ENCODE data around the gene SDHB.

Gene SDHB

GRCh38 chr1:16981269-16981849, 72.5 kb downstream of the SDHB start:
- no peak for DNase-seq

DNA sequence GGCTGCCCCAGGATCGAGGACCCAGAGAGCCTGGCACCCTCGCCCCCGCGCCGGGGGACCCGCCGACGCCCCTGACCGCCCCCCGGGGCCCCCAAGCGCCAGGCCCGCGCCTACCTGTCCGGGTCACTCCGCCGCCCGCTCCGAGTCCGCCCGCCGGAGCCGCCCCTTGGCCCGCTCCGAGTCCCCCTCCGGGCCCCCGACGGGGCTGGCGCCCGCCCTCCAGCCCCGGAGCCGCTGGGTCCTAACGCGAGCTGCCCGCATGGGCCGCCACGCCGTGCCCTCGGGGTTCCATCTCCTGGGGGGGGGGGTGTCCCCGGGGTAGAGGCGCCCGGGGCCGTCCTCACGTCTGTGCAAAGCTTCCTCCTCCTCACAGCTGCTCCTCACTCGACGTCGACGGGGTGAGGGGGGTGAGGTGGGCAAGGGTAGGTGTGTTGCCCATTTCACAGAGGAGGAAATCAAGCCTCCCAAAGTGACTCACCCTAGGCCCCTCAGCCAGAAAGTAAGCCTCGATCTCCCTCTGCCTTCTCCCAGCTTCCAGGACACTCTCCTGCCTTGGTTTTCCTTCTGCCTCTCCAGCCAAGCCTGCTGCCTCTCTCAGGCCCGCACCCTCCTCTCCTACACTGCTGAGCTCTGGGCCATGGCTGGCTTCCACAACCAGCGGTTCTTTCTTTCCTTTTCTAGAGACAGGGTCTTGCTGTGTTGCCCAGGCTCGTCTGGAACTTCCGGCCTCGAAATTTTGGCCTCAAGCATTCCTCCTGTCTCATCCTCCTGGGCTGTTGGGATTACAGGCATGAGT, 73.2 kb downstream of the SDHB start, which contains the start of gene MFAP2:
MFAP2 (minus strand) TSS at position 148 of the 796 bp plus-strand sequence. CDS start 2,347 bp downstream, outside the sequence.
- DNase-seq = no peak

DNA sequence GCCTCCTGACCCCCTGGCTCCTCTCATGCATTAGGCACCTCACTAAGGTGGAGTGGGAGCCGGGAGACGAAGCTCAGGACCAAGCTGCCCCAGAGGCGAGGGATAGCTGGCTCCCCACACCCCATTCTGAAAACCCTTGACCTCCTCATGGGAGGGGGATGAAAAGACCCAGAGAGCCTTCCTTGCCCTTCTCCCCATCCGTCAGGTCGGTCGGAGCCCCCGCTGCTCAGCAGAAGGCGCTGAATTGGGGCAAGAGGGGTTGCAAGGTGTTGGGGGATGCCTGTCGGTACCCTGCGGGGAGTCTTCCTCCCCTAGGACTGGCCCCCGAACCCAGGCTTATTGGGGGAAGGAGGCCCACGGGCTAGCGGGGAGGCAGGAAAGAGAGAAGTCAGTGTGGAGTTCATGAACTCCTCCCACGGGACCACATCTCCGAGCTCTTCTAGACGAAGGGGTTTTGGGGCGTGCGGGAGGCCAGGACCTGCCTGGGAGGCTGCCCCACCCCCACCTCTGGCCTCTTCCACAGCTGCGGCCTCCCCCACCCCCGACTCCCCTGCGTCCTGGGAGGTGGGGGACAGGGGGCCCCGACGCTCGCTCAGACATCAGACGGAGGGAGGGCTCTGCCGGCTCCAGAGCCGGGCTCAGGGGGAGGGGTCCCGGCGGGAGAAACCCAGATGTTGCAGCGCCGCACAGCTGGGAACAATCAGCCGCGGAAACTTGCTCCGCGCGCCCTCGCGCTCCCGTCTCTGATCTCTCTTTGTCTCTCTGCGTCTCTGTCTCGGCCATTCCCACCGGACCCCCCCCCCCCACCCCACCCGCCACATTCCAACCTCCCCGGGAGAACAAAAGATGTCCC, 74.1 kb downstream of the SDHB start:
- no peak for DNase-seq

DNA sequence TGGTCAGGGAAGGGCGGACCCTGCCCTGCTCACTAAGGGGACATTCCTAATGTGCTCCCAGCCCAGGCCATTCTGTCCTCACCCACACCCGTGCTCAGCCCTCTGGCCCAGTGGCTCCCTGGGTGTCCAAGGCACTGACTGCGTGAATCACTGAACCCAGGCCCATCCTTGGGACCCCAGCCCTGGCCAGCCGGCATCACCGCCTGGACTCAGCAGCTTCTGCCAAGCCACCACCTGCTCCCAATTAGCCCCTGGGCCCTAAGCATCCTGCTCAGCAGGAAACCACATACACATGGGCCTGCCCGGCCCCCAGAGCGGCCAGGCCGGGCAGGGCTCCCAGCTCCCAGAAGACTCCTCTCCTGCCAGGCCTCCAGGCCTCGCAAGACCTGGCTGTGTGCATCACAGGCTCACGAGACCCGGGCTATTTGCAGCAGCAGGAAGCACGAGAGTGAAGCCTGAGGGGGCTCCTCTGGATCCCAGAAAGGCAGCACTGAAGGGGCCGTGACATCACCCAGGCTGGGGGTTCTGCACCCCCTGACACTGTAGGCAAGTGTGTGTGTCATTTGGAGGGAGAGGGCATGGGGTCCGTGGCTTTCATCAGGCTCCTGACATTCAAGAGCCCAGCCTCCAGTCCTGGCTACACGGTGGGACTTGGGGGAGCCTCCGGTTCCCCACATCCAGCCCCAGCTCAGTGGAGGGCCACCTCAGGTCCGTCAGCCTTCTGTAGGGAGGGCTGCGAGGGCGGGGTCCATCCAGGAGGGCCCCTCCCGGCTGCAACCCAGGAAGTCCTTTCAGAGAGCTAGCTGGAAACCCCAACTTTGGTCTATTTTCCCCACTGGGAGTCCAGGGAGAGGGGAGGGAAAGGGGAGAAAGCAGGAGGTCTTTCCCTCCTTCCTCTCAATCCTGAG, 75.0 kb downstream of the SDHB start:
- no peak for DNase-seq

- DNase-seq = no peak
Measured at GRCh38 chr1:16978139-16978538, 75.7 kb downstream of the SDHB start.

GRCh38 chr1:16977377-16977776, 76.5 kb downstream of the SDHB start:
- DNase-seq = no peak

GRCh38 chr1:16976966-16977365, 76.9 kb downstream of the SDHB start:
- DNase-seq = no peak

DNA sequence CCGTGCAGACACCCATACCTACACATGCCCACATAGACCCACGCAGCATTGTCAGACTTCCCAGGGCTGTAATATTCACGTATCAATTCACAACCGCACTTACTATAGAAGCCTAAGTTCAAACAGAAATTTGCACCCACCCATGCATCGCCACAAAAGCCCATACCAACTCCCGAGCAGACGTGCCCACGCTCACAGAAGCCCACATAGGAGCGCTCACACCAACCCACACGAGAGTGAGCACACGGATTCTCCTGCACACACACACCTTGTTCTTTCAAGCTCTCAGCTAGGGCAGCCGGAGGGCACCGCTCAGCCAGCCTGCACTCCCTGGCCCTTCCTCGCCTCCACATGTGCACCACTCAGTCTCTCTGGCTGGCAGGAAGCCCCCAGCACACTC, 78.0 kb downstream of the SDHB start:
- no peak for DNase-seq

GRCh38 chr1:16975211-16975610, 78.6 kb downstream of the SDHB start:
- no peak for DNase-seq

DNA sequence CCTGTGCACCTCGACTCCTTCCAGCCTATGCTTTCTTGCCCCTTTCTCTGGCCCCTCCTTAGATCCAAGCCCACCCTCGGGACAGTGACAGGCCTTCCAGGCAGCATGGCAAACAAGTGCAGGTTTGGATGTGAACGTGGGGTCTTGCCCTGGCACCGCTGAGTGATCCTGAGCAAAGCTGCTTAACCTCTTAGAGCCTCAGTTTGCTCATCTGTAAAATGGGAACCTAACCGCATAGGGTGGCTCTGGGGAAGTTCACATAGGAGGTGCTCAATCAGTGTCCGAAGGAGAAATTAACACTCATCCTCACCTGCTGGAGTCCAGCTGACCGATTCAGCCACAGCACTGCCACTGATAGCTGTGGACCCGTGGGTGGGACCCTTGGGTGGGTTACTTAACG, 80.6 kb downstream of the SDHB start:
- no peak for DNase-seq

DNA sequence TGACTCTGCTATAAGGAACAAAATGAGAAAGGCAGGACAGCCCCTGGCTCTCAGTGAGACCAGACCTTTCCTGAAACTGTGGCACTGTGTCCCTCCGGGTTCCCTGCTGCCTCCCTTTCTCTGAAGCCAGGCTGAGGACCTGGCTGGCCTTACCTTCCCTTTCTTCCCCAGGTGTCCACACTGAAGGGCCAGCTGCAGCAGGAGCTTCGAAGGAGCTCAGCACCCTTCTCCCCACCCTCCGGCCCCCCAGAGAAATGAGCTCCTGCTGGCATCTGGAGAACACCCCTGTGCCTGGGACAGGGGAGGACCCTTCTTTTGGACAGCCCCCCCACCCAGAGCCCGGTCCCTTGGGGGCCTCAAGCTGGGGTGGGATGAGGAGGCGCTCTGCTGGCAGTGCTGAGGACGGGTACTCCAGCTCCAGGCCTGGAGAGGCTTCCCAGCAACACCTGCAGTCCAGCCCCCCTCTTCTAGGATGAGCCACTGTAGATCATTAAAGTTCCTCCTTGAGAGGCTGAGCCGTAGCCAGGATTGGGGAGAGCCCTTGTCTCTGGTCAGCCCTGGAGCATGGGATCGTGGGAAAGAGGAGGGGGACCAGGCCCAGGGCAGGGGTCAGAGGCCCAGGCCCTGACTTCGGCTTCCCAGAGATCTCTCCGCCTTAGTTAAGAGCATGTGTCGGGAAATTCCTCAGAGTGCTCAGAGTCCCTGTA, 81.5 kb downstream of the SDHB start:
- no peak for DNase-seq

DNA sequence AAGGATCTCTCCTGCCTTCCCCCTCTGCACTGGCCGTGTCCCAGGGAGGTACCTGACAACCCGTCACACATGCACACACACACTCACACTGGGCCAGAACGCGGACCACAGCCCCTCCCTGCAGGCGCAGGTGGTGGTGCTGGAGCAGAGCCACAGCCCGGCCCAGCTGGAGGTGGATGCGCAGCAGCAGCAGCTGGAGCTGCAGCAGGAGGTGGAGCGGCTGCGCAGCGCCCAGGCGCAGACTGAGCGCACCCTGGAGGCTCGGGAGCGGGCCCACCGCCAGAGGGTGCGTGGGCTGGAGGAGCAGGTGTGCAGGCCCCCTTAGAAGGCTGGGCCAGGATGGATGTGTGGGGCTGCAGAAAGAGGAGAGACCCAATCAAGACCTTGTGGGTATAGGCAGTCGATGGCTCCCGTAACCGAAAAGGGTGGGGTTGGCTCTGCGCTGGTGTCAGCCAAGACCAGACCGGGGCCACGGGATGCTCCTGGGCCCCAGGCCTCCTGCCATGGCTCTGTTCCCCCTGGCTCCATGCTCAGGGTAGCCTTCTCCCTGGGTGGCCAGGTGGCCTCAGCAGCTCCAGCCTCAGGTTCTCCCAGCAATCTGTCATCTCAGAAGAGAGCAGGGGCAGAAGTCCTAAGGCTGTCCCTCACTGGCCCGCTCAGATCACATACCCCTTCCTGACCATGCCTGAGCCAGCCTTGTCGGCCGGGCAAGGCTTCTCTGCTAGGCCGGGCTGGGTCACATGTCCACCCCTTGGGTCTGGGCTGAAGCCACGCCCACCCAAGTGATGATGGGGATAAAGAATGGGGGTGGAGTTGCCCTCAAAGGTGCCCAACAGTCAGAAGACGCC, 82.3 kb downstream of the SDHB start:
- DNase-seq = peak; percentile 73 to 85

- no peak for DNase-seq
Measured at GRCh38 chr1:16970132-16970910, 83.5 kb downstream of the SDHB start.

DNA sequence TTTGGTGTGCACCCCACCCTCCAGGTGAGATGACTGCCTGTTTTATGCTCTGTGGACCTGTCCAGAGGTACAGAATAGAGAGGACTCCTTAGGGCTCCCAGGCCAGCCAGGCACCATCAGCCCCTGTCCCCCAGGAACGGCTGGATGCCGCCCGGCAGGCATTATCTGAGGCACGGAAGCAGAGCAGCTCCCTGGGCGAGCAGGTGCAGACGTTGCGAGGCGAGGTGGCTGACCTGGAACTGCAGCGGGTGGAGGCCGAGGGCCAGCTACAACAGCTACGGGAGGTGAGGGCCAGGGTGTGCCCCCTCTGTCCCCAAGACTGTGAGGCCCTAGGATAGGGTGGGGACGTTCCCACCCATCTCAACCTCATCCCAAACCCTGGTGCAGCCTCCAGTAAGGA, 84.2 kb downstream of the SDHB start:
- no peak for DNase-seq

DNA sequence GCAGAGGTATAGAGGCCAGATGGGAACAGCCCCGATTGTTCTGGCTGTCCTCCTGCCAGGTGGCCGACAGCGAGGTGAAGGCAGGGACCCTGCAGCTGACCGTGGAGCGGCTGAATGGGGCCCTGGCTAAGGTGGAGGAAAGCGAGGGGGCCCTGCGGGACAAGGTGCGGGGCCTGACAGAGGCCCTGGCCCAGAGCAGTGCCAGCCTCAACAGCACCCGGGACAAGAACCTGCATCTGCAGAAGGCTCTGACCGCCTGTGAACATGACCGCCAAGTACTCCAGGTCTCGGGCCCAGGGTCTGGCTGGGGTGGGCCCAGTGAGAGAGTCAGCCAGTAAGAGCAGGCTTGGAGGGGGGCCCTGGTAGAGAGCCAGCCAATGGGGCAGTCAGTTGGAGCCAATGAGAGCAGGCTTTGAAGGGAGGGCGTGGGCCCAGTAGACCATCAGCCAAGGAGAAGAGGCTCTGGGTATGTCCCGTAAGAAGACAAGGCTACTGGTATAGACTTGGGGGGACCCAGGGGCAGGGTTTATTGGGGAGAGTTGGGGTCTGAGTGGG, 84.7 kb downstream of the SDHB start:
- DNase-seq = no peak
